Activated T-cell treated with anti-CD3 and anti-CD28 coated beads, Interleukin-2, amount 50 U/mL, for 24 hours (primary cell): ENCODE data around the gene MUC12.

Experiments
- DNase-seq: peaks from one replicate; pipeline ENCODE4 v3.0.0-alpha.2; 2020
- H3K27ac Mint-ChIP-seq: 2 replicates; pipeline ENCODE4 v1.8.0; 2020; ENCODE audit warnings: mild to moderate bottlenecking, mixed read lengths
- H3K27me3 Mint-ChIP-seq: 2 replicates; pipeline ENCODE4 v1.8.0; 2020; ENCODE audit warnings: mixed read lengths
- H3K36me3 Mint-ChIP-seq: 2 replicates; pipeline ENCODE4 v1.8.0; 2020; ENCODE audit warnings: low read depth, mixed read lengths
- H3K4me1 Mint-ChIP-seq: 2 replicates; pipeline ENCODE4 v1.8.0; 2020; ENCODE audit warnings: low read depth, mixed read lengths
- H3K4me3 Mint-ChIP-seq: 2 replicates; pipeline ENCODE4 v1.8.0; 2020; ENCODE audit warnings: mild to moderate bottlenecking, moderate library complexity, mixed read lengths
- H3K9me3 Mint-ChIP-seq: 2 replicates; pipeline ENCODE4 v1.8.0; 2020; ENCODE audit warnings: mixed read lengths

The MUC12 gene

GRCh38 chr7:100947792-100948191, 21.6 kb upstream of the MUC12 start:
- H3K36me3 Mint-ChIP-seq = no peaks in the 10 kb centered on the region
- no peaks in the 10 kb centered on the region for H3K4me1 Mint-ChIP-seq
- no peak for DNase-seq
- no peak overlapping the region for H3K4me3 Mint-ChIP-seq
- no peaks in the 10 kb centered on the region for H3K9me3 Mint-ChIP-seq
- peaks cover 29% of the 10 kb centered on the region for H3K27me3 Mint-ChIP-seq
- H3K27ac Mint-ChIP-seq = no peak overlapping the region

- H3K9me3 Mint-ChIP-seq = no peaks in the 10 kb centered on the region
- H3K4me1 Mint-ChIP-seq = no peaks in the 10 kb centered on the region
- H3K27me3 Mint-ChIP-seq = peaks cover 23% of the 10 kb centered on the region
- H3K36me3 Mint-ChIP-seq = no peaks in the 10 kb centered on the region
- no peak within 1 kb of the TSS for H3K4me3 Mint-ChIP-seq
- DNase-seq = no peak
- no peak within 1 kb of the TSS for H3K27ac Mint-ChIP-seq
Observed at GRCh38 chr7:100949227-100949932, 20.0 kb upstream of the MUC12 start, which contains the start of gene MUC3A. Gene MUC3A, plus strand, starts transcription at chr7:100949534. Its CDS starts 91 bp downstream, at chr7:100949625.

DNA sequence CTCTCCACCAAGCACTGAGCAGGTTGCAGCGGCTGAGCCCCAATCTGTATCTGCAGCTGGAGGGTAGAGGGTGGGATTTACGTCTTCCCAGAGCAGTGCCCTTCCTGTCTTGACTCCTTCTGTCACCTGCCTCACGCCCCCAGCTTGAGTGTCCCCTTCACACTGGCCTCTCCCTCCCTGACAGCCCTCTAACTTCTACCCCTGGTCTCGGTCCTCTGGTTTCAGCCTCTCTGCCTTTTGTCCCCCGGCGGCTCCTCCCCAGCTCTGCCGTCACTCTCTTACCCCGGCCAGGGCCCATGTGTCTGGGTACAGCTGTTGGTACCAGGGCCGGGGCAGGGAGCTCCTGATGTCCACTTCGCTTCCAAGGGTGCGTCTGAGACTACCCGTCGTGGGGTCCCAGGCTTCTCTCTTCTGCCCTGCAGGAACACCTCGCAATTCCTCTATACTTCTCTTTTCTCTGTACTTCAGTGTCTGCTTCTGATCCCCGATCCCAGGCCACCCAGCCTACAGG, 19.4 kb upstream of the MUC12 start:
- Mint-ChIP-seq H3K4me3 (no peak overlapping the region), H3K36me3 (no peaks in the 10 kb centered on the region), H3K9me3 (no peaks in the 10 kb centered on the region), H3K27ac (no peak overlapping the region), H3K27me3 (peaks cover 23% of the 10 kb centered on the region), H3K4me1 (no peaks in the 10 kb centered on the region)
- no peak for DNase-seq

DNA sequence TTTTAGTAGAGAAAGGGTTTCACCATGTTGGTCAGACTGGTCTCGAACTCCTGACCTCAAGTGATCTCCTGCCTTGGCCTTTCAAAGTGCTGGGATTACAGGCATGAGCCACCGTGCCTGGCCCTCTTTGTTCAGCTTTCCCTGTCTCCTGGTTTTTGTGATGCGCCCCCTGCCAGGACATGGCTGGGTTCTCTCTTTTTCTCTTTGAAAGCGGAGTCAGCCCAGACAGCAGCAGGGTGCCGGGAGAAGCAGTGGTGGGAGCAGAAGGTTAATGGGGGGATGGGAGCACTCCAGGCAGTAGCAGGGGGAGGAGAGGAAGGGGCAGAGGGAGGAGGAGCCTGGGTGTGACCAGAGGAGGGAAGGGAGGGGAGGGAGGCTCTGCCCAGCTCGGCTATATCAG, 18.2 kb upstream of the MUC12 start:
- no peak for DNase-seq
- Mint-ChIP-seq H3K36me3 (no peaks in the 10 kb centered on the region), H3K4me1 (no peaks in the 10 kb centered on the region), H3K9me3 (no peaks in the 10 kb centered on the region), H3K27ac (no peak overlapping the region), H3K4me3 (no peak overlapping the region), H3K27me3 (peaks cover 17% of the 10 kb centered on the region)

GRCh38 chr7:100951888-100952560, 17.3 kb upstream of the MUC12 start:
- peaks cover 14% of the 10 kb centered on the region for H3K27me3 Mint-ChIP-seq
- no peaks in the 10 kb centered on the region for H3K36me3 Mint-ChIP-seq
- DNase-seq = no peak
- H3K4me1 Mint-ChIP-seq = no peaks in the 10 kb centered on the region
- H3K9me3 Mint-ChIP-seq = no peaks in the 10 kb centered on the region
- no peak overlapping the region for H3K4me3 Mint-ChIP-seq
- no peak overlapping the region for H3K27ac Mint-ChIP-seq

DNA sequence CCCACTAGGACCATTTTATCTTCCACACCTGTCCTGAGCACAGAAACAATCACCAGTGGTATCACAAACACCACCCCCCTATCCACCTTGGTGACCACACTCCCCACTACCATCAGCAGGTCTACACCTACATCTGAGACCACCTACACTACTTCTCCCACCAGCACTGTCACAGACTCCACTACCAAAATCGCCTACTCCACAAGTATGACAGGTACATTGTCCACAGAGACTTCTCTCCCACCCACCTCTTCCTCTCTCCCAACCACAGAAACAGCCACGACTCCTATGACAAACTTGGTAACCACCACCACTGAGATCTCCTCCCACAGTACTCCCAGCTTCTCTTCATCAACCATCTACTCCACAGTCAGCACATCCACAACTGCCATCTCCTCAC, 16.7 kb upstream of the MUC12 start:
- Mint-ChIP-seq H3K36me3 (no peaks in the 10 kb centered on the region), H3K9me3 (no peaks in the 10 kb centered on the region), H3K27me3 (peaks cover 14% of the 10 kb centered on the region), H3K27ac (no peak overlapping the region), H3K4me3 (no peak overlapping the region), H3K4me1 (no peaks in the 10 kb centered on the region)
- DNase-seq = no peak

- no peak overlapping the region for H3K4me3 Mint-ChIP-seq
- no peak for DNase-seq
- no peaks in the 10 kb centered on the region for H3K36me3 Mint-ChIP-seq
- H3K27ac Mint-ChIP-seq = no peak overlapping the region
- peaks cover 2% of the 10 kb centered on the region for H3K27me3 Mint-ChIP-seq
- H3K9me3 Mint-ChIP-seq = no peaks in the 10 kb centered on the region
- H3K4me1 Mint-ChIP-seq = no peaks in the 10 kb centered on the region
Observed at GRCh38 chr7:100957832-100958421, 11.4 kb upstream of the MUC12 start.

DNA sequence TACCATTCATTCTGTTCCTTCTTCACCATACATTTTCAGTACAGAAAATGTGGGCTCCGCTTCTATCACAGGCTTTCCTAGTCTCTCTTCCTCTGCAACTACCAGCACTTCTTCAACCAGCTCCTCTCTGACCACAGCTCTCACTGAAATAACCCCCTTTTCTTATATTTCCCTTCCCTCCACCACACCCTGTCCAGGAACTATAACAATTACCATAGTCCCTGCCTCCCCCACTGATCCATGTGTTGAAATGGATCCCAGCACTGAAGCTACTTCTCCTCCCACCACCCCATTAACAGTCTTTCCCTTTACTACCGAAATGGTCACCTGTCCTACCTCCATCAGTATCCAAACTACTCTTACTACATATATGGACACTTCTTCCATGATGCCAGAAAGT, 9.5 kb upstream of the MUC12 start:
- no peaks in the 10 kb centered on the region for H3K36me3 Mint-ChIP-seq
- no peak overlapping the region for H3K27ac Mint-ChIP-seq
- no peak overlapping the region for H3K4me3 Mint-ChIP-seq
- no peak for DNase-seq
- H3K4me1 Mint-ChIP-seq = no peaks in the 10 kb centered on the region
- no peaks in the 10 kb centered on the region for H3K9me3 Mint-ChIP-seq
- peaks cover 18% of the 10 kb centered on the region for H3K27me3 Mint-ChIP-seq

- no peaks in the 10 kb centered on the region for H3K36me3 Mint-ChIP-seq
- H3K4me1 Mint-ChIP-seq = peaks cover 17% of the 10 kb centered on the region
- no peaks in the 10 kb centered on the region for H3K9me3 Mint-ChIP-seq
- no peak for DNase-seq
- peaks cover 41% of the 10 kb centered on the region for H3K27me3 Mint-ChIP-seq
- H3K27ac Mint-ChIP-seq = no peak overlapping the region
- no peak overlapping the region for H3K4me3 Mint-ChIP-seq
Observed at GRCh38 chr7:100962537-100962936, 6.8 kb upstream of the MUC12 start.

- no peak overlapping the region for H3K27ac Mint-ChIP-seq
- H3K27me3 Mint-ChIP-seq = peaks cover 49% of the 10 kb centered on the region
- H3K4me1 Mint-ChIP-seq = peaks cover 17% of the 10 kb centered on the region
- no peaks in the 10 kb centered on the region for H3K36me3 Mint-ChIP-seq
- no peaks in the 10 kb centered on the region for H3K9me3 Mint-ChIP-seq
- no peak overlapping the region for H3K4me3 Mint-ChIP-seq
- DNase-seq = no peak
Observed at GRCh38 chr7:100963386-100963785, 6.0 kb upstream of the MUC12 start.

- H3K4me1 Mint-ChIP-seq = peaks cover 17% of the 10 kb centered on the region
- DNase-seq = no peak
- no peak overlapping the region for H3K4me3 Mint-ChIP-seq
- H3K36me3 Mint-ChIP-seq = no peaks in the 10 kb centered on the region
- H3K9me3 Mint-ChIP-seq = no peaks in the 10 kb centered on the region
- H3K27ac Mint-ChIP-seq = no peak overlapping the region
- H3K27me3 Mint-ChIP-seq = peaks cover 54% of the 10 kb centered on the region
Observed at GRCh38 chr7:100963874-100964273, 5.5 kb upstream of the MUC12 start.

DNA sequence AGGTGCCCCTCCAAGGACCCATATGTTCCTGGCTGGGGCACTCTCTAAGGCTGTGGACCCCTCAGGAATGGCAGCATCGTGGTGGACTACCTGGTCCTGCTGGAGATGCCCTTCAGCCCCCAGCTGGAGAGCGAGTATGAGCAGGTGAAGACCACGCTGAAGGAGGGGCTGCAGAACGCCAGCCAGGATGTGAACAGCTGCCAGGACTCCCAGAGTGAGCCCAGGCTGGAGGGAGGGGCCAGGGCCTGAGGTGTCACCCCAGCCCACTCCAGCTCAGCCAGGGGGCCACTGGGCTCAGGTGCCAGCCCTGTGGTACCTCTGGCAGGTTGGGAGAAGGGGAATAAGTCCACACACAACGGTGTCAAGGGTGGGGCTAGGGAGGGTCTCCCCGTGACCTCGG, 4.7 kb upstream of the MUC12 start:
- DNase-seq = no peak
- Mint-ChIP-seq H3K27ac (no peak overlapping the region), H3K9me3 (no peaks in the 10 kb centered on the region), H3K27me3 (peaks cover 61% of the 10 kb centered on the region), H3K36me3 (no peaks in the 10 kb centered on the region), H3K4me1 (peaks cover 17% of the 10 kb centered on the region), H3K4me3 (no peak overlapping the region)

DNA sequence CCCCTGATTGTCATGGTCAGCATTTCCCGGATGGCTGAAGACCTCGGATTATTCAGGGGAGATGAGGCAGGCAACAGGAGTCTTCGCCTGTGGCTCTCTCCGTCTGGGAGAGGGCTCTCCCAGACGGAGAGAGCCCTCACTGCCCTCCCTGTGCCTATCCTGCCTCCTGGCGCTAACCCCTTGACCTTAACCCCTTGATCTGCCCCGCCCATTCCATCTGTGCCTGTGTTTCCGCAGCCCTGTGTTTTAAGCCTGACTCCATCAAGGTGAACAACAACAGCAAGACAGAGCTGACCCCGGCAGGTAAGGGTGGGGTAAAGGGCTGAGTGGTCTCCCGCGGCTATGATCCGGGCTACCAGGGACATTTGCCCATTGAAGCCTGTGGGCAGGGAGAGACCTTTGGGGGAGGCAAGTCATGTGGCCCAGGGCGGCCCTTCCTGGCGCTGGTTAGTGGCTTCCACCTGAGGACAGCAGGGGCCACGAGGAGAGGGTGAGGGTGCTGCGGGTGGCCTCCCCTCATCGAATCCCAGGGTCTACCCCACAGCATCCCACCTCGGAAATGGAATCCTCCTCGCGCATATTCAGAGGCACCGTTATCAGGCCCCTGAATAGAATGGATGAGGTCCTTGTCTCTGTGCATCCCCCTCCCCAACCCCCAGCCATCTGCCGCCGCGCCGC, 4.2 kb upstream of the MUC12 start:
- DNase-seq = no peak
- Mint-ChIP-seq H3K9me3 (no peaks in the 10 kb centered on the region), H3K27me3 (peaks cover 64% of the 10 kb centered on the region), H3K4me1 (peaks cover 17% of the 10 kb centered on the region), H3K36me3 (no peaks in the 10 kb centered on the region), H3K27ac (no peak overlapping the region), H3K4me3 (peak overlapping the region; percentile 59)

GRCh38 chr7:100965723-100966541, 3.4 kb upstream of the MUC12 start:
- peak; percentile 86 for DNase-seq
- peak overlapping the region; percentile 59 for H3K4me3 Mint-ChIP-seq
- no peak overlapping the region for H3K27ac Mint-ChIP-seq
- peaks cover 17% of the 10 kb centered on the region for H3K4me1 Mint-ChIP-seq
- H3K9me3 Mint-ChIP-seq = no peaks in the 10 kb centered on the region
- H3K36me3 Mint-ChIP-seq = no peaks in the 10 kb centered on the region
- peaks cover 64% of the 10 kb centered on the region for H3K27me3 Mint-ChIP-seq
